ENCODE data around the gene LRTM2. TPM values are rescaled to one million over a fixed set of nuclear protein-coding genes. Genes with fewer than 3 reads are reported as not detected.

Gene LRTM2
- total RNA-seq, 3 donors from 2014 or later (not counting 1 experiment from before 2014, with no cell fraction given): not detected

DNA sequence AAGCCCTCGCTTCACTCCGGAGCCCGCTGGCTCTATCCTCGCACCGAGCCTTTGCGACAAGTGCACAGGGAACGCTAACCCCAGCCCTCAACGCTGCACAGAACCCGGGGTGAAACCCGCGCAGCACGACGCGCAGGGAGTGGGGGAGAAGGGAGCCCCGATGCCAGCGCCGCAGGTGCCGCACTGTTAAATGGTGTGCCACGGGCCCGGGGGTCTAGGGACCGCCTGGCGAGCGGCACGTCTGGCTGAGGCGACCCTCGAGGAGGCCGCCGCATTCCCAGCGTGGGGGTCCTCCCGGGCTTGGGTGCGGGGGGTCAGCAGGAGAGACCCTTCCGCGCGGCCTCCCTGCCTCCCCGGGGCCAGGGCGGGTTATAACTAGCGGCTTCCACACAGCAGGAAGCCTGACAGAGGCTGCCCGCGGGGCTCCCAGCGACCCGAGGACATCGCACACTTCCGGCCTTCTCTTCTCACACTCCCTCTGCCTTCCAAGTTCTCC lies 23.8 kb upstream of the LRTM2 start:
- Histone ChIP-seq H3K4me3 (ENCODE audit: low read length) (peak overlapping the region; percentile 75), H3K9me3 (ENCODE audit: control insufficient read depth, insufficient read depth, low read length) (no peaks in the 10 kb centered on the region), H3K36me3 (ENCODE audit: control insufficient read depth, insufficient read depth, low read length) (no peaks in the 10 kb centered on the region), H3K27me3 (ENCODE audit: control insufficient read depth, insufficient read depth, low read length) (no peaks in the 10 kb centered on the region), H3K27ac (ENCODE audit: low read length) (peak overlapping the region; percentile 75), H3K4me1 (ENCODE audit: control insufficient read depth, insufficient read depth, low read length) (peaks cover 24% of the 10 kb centered on the region)
- Mint-ChIP-seq H3K9me3 (no peaks in the 10 kb centered on the region), H3K27me3 (ENCODE audit: low read depth in 2 of 2) (no peaks in the 10 kb centered on the region), H3K36me3 (no peaks in the 10 kb centered on the region), H3K27ac (peak overlapping the region; percentile 72 to 83), H3K4me3 (peak overlapping the region; percentile 90), H3K4me1 (peaks cover 10 to 18% of the 10 kb centered on the region in 2 donors)
- WGBS (ENCODE audit: insufficient coverage): under 1% methylated on average over 43 of the region's 43 CpGs
- ATAC-seq (peak; percentile 28 to 46 (median 33)), DNase-seq (peak in 1 of 2 donors; percentile 74)
- intact Hi-C loops (cut with micrococcal nuclease): loop anchor here (1.0 to 5.0 kb wide), 2 partner anchors 144 to 496 kb away; no protein-coding TSS in a partner anchor
- TF ChIP-seq, protein P1, sequence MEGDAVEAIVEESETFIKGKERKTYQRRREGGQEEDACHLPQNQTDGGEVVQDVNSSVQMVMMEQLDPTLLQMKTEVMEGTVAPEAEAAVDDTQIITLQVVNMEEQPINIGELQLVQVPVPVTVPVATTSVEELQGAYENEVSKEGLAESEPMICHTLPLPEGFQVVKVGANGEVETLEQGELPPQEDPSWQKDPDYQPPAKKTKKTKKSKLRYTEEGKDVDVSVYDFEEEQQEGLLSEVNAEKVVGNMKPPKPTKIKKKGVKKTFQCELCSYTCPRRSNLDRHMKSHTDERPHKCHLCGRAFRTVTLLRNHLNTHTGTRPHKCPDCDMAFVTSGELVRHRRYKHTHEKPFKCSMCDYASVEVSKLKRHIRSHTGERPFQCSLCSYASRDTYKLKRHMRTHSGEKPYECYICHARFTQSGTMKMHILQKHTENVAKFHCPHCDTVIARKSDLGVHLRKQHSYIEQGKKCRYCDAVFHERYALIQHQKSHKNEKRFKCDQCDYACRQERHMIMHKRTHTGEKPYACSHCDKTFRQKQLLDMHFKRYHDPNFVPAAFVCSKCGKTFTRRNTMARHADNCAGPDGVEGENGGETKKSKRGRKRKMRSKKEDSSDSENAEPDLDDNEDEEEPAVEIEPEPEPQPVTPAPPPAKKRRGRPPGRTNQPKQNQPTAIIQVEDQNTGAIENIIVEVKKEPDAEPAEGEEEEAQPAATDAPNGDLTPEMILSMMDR (IDR thresholded peaks at IDR 0.05): no peak

DNA sequence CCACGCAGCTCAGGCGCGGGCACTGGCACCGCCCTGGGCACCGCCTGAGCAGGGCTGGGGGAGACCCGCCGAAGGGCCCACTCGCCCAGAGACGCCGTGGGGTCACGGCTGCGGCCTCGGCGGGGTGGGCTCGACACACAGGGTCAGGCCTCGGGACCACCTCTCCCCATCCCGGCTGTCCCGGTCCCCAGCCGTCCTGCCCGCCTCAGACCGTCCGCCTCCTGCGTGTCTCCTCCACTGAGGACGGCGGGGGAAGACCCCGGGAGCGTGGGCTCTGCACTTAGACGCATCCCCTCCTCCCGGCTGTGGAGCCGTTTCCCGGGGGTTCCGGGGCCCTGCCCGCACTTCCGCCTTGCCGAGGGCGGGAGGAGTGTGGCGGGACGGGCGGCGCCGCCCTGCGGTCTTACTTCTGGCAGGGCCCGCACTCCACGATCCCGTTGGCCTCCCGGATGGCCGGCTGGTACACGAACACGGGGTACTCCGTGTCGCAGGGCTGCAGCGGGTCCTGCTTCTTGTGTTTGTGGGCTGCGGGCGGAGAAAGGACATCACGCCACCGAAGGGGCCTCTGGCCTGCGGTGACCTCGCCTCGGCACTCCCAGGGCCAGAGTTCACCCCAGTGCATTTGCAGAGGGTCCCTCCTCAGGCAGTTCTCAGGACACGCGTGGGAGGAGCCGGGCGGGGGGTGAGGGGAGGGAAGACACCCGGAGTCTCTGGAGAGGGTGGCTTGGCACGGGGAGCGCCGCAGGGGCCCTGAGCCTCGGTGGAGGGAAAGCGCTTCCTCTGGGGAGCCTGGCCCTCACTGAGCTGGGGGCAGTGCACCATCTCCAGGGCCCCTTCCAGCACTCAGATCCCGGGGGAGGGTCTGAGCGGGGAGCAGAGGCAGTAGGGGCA lies 23.1 kb upstream of the LRTM2 start:
- Histone ChIP-seq H3K4me3 (ENCODE audit: low read length) (peak overlapping the region; percentile 75), H3K27ac (ENCODE audit: low read length) (peak overlapping the region; percentile 75), H3K36me3 (ENCODE audit: control insufficient read depth, insufficient read depth, low read length) (no peaks in the 10 kb centered on the region), H3K4me1 (ENCODE audit: control insufficient read depth, insufficient read depth, low read length) (peaks cover 22% of the 10 kb centered on the region), H3K27me3 (ENCODE audit: control insufficient read depth, insufficient read depth, low read length) (no peaks in the 10 kb centered on the region), H3K9me3 (ENCODE audit: control insufficient read depth, insufficient read depth, low read length) (no peaks in the 10 kb centered on the region)
- Mint-ChIP-seq H3K27me3 (ENCODE audit: low read depth in 2 of 2) (no peaks in the 10 kb centered on the region), H3K27ac (peak overlapping the region; percentile 72 to 83), H3K4me3 (peak overlapping the region; percentile 90), H3K4me1 (peaks cover 7 to 16% of the 10 kb centered on the region in 2 donors), H3K36me3 (no peaks in the 10 kb centered on the region), H3K9me3 (no peaks in the 10 kb centered on the region)
- DNase-seq: peak in 1 of 2 donors; percentile 79
- 8% methylated on average over 71 of the region's 71 CpGs for WGBS (ENCODE audit: insufficient coverage)
- intact Hi-C loops (cut with micrococcal nuclease): loop anchor here (5.0 kb wide), 1 partner anchor 495 kb away; no protein-coding TSS in a partner anchor
- peak in 1 of 3 donors; percentile 13 for ATAC-seq
- TF ChIP-seq, protein P1 (IDR thresholded peaks at IDR 0.05): no peak

DNA sequence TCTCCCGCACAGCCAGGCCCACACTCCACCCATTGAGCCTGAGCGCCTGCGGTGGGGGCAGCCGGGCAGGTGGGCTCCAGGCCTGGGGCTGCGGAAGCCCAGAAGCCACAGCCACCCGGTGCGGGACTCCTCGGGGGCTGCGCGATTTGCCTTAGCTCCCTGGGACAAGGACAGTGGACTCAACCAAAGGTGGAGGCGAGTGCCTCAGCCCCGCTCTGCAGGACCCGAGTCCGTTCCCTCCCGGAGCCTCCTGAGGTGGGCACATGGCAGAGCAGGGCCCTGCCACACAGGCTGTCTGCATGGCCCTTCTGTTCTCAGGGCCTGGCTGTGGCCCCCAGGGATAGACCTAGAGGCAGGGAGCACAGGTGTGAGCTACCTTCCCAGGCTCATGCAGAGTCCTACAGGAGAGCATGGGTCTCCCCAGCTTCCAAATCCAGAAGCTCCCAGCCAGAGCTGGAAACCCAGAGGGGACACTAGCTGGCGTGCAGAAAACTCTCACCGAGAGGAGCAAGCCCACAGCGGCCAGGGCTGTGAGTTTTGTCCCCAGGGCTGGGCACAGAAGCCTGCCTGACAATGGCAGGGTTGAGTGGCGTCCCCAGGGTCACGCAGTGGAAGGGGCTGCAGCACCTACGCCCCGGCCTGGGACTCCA lies 22.2 kb upstream of the LRTM2 start:
- no peaks in the 10 kb centered on the region for H3K27me3 ChIP-seq (ENCODE audit: control insufficient read depth, insufficient read depth, low read length)
- no peak overlapping the region for H3K4me3 ChIP-seq (ENCODE audit: low read length)
- no peak overlapping the region for H3K27ac ChIP-seq (ENCODE audit: low read length)
- TF ChIP-seq, protein P1 (IDR thresholded peaks at IDR 0.05): no peak
- 92% methylated on average over 22 of the region's 22 CpGs for WGBS (ENCODE audit: insufficient coverage)
- no peaks in the 10 kb centered on the region for H3K36me3 ChIP-seq (ENCODE audit: control insufficient read depth, insufficient read depth, low read length)
- H3K4me1 Mint-ChIP-seq: peaks cover 7 to 16% of the 10 kb centered on the region in 2 donors
- peak overlapping the region; percentile 17 to 83 for H3K27ac Mint-ChIP-seq
- ATAC-seq (no peak), DNase-seq (no peak)
- no peaks in the 10 kb centered on the region for H3K9me3 ChIP-seq (ENCODE audit: control insufficient read depth, insufficient read depth, low read length)
- intact Hi-C loops (cut with micrococcal nuclease): loop anchor here (5.0 kb wide), 1 partner anchor 494 kb away; no protein-coding TSS in a partner anchor
- no peaks in the 10 kb centered on the region for H3K27me3 Mint-ChIP-seq (ENCODE audit: low read depth in 2 of 2)
- no peaks in the 10 kb centered on the region for H3K9me3 Mint-ChIP-seq
- peaks cover 22% of the 10 kb centered on the region for H3K4me1 ChIP-seq (ENCODE audit: control insufficient read depth, insufficient read depth, low read length)
- peak overlapping the region; percentile 37 for H3K4me3 Mint-ChIP-seq
- no peaks in the 10 kb centered on the region for H3K36me3 Mint-ChIP-seq
